GM12878 (cell line): Measurements from ENCODE around the gene SLC6A3.

Source experiments
- PML ChIP-seq: IDR thresholded peaks from 2 replicates; pipeline ENCODE4 v1.6.1; 2012; ENCODE audit warnings: low read length, inconsistent platforms
- RELA ChIP-seq: fragments of 450-650 bp; IDR thresholded peaks from 2 replicates; pipeline ENCODE4 v1.8.0; 2014; ENCODE audit warnings: borderline replicate concordance; ENCODE audit not compliant: partially characterized antibody

- TF ChIP-seq PML (no peak), RELA (no peak)
Observed at GRCh38 chr5:1437226-1437829, 7.9 kb downstream of the SLC6A3 start.
